Left ventricle myocardium inferior (tissue), 1 donor: ENCODE measurements around the gene ID4. TPM values are rescaled to one million over a fixed set of nuclear protein-coding genes. Genes with fewer than 3 reads are reported as not detected.

Source experiments
- DNase-seq: peaks from one replicate; pipeline ENCODE4 v3.0.0-alpha.2; 2020
- H3K27ac ChIP-seq: fragments of 200-600 bp; replicated peaks from 2 replicates; pipeline ENCODE4 v1.8.0; 2021
- H3K27me3 ChIP-seq: fragments of 200-600 bp; 2 replicates; pipeline ENCODE4 v1.8.0; 2021; ENCODE audit warnings: low read depth
- H3K36me3 ChIP-seq: fragments of 200-600 bp; 2 replicates; pipeline ENCODE4 v1.8.0; 2021
- H3K4me1 ChIP-seq: fragments of 200-600 bp; 2 replicates; pipeline ENCODE4 v1.8.0; 2021
- H3K4me3 ChIP-seq: fragments of 200-600 bp; 2 replicates; pipeline ENCODE4 v1.8.0; 2021; ENCODE audit warnings: mild to moderate bottlenecking, moderate library complexity
- H3K9me3 ChIP-seq: fragments of 200-600 bp; replicated peaks from 2 replicates; pipeline ENCODE4 v1.8.0; 2021
- CTCF ChIP-seq: fragments of 200-600 bp; IDR thresholded peaks from 2 replicates; pipeline ENCODE4 v1.8.0; 2021; ENCODE audit warnings: antibody characterized with exemption, mild to moderate bottlenecking, borderline replicate concordance
- intact Hi-C: fragments of 100-400 bp; cut with micrococcal nuclease; formaldehyde crosslinking; loops from one replicate; pipeline ENCODE4 v1.11.0; 2022
- total RNA-seq: library from RNA; stranded (reverse); fragmentation: NEBNext Ultra II Directional; extraction: Animal tissue kit (Norgen Biotek cat#: 25700); gene quantifications from one replicate; pipeline ENCODE4 v1.2.1, GENCODE V29; 2021
- donor health status: DM: no; HTN: yes; CAD: no; lungs with severe emphysema.

ID4 gene
- total RNA-seq, 1 donor from 2014 or later, result 3.0 TPM

- DNase-seq, result no peak
- no peak for TF ChIP-seq CTCF
- H3K27me3 ChIP-seq, result no peaks in the 10 kb centered on the region
- peaks cover 14% of the 10 kb centered on the region for H3K9me3 ChIP-seq
- H3K36me3 ChIP-seq, result no peaks in the 10 kb centered on the region
- intact Hi-C loops, result no loop called here
- no peak overlapping the region for H3K27ac ChIP-seq
- no peaks in the 10 kb centered on the region for H3K4me1 ChIP-seq
- H3K4me3 ChIP-seq, result no peak overlapping the region
These were observed 40.7 kb upstream of the ID4 start for GRCh38 chr6:19796452-19796851.

- TF ChIP-seq CTCF, result no peak
- Histone ChIP-seq H3K27ac (no peak overlapping the region), H3K9me3 (peaks cover 14% of the 10 kb centered on the region), H3K4me1 (peaks cover 2% of the 10 kb centered on the region), H3K27me3 (no peaks in the 10 kb centered on the region), H3K4me3 (no peak overlapping the region), H3K36me3 (no peaks in the 10 kb centered on the region)
- intact Hi-C loops, result no loop called here
- no peak for DNase-seq
These were observed 38.8 kb upstream of the ID4 start for GRCh38 chr6:19798362-19798761.

GRCh38 chr6:19802656-19803055 is 34.5 kb upstream of the ID4 start:
- Histone ChIP-seq H3K36me3 (no peaks in the 10 kb centered on the region), H3K9me3 (peaks cover 2% of the 10 kb centered on the region), H3K27ac (no peak overlapping the region), H3K27me3 (no peaks in the 10 kb centered on the region), H3K4me3 (no peak overlapping the region), H3K4me1 (peaks cover 19% of the 10 kb centered on the region)
- DNase-seq, result no peak
- intact Hi-C loops, result no loop called here
- no peak for TF ChIP-seq CTCF

- Histone ChIP-seq H3K4me1 (peaks cover 19% of the 10 kb centered on the region), H3K9me3 (no peaks in the 10 kb centered on the region), H3K4me3 (peak overlapping the region; percentile 71), H3K36me3 (no peaks in the 10 kb centered on the region), H3K27me3 (no peaks in the 10 kb centered on the region), H3K27ac (peak overlapping the region; percentile 93)
- TF ChIP-seq CTCF, result no peak
- intact Hi-C loops, result no loop called here
- DNase-seq, result no peak
These were observed 33.6 kb upstream of the ID4 start for GRCh38 chr6:19803331-19804204.

- intact Hi-C loops, result no loop called here
- TF ChIP-seq CTCF, result no peak
These were observed 32.7 kb upstream of the ID4 start for GRCh38 chr6:19804205-19805128.

More at GRCh38 chr6:19804205-19805128, 32.7 kb upstream of the ID4 start:
- Histone ChIP-seq H3K27ac (peak overlapping the region; percentile 93), H3K9me3 (no peaks in the 10 kb centered on the region), H3K36me3 (no peaks in the 10 kb centered on the region), H3K4me1 (peaks cover 19% of the 10 kb centered on the region), H3K4me3 (peak overlapping the region; percentile 71), H3K27me3 (no peaks in the 10 kb centered on the region)
- peak; percentile 95 for DNase-seq
